ELR (cell line): ENCODE data around the gene CAMSAP1.
A peak's percentile ranks its signal among the peaks of the same experiment; 100 is the strongest.

Source experiments
- DNase-seq: peaks from one replicate; pipeline ENCODE4 v3.0.0-alpha.2; 2015; ENCODE audit warnings: low read depth

Gene CAMSAP1

GRCh38 chr9:135941288-135941995 is 34.1 kb upstream of the CAMSAP1 start:
- no peak for DNase-seq

DNA sequence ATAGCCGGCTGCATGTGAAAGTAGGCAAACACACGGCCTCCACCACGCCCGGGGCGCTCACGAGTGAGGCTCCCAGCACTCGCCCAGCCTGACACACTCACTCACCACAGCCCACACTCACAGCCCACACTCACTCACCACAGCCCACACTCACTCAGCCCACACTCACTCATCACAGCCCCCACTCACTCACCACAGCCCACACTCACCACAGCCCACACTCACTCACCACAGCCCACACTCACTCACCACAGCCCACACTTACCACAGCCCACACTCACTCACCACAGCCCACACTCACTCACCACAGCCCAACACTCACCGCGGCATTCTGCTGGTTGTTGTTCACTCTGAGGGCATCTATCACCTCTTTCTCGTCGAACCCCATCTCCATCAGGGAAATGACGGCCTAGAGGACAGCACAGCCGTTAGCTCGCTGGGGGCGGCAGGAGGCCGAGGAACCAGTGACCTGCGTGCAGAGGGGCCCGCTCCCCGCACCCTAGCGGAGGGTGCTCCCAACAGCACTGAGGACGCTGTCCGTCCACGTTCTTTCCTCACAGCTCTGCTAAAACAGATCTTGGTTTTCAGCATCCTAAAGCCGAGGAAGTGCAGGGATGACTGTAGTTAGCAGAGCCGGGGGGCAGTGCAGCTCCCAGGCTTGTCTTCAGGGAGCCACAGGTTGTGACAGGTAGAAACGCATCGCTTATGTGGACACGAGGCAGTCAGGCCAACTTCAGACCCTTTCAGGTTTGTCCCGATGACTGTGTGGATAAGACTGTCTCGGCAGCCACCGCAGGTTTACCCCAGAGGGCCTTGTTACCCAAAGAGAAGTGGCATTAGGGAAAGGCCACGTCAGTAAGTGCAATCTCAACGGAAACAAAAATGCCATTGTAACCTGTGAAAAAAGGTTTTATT is 32.3 kb upstream of the CAMSAP1 start:
- DNase-seq, result no peak

GRCh38 chr9:135937521-135938489 is 30.5 kb upstream of the CAMSAP1 start:
- no peak for DNase-seq

DNA sequence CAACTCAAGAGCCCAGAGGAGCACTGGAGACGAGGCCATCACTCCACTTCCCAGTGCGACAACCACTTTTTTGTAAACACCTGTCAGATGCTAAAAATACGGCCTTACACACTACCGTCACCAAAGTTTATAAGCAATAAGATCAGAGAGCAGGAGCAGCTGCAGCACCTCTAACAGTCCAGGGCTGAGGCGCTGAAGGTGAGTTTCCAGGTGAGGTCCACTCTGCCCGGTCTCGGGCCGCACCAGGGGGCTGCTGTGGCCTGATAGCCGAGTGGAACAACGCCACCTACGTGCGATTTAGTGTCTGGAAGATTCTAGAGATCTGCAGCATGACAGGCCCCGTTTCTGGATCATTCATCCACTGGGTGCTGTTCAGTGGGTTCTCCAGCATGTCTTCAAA is 25.8 kb upstream of the CAMSAP1 start:
- DNase-seq, result no peak

DNA sequence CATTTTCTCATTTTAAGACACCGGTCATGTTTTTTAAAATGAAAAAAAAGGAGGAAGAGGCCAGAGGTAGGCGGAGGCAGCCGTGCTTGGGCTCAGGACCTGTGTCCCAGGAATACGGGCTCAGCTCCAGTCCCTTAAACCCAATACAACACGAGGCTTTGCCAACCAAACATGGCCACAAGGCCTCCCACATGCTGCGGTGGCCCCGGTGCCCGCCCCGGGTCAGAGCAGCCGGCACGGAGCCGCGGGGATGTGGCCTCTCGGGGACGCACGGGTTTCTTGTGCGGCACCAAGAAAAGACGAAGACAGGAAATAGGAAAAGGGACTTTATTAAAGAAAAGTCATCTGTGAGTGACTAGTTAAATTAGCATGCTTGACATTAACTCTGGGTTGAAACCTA is 25.3 kb upstream of the CAMSAP1 start:
- DNase-seq, result no peak

DNA sequence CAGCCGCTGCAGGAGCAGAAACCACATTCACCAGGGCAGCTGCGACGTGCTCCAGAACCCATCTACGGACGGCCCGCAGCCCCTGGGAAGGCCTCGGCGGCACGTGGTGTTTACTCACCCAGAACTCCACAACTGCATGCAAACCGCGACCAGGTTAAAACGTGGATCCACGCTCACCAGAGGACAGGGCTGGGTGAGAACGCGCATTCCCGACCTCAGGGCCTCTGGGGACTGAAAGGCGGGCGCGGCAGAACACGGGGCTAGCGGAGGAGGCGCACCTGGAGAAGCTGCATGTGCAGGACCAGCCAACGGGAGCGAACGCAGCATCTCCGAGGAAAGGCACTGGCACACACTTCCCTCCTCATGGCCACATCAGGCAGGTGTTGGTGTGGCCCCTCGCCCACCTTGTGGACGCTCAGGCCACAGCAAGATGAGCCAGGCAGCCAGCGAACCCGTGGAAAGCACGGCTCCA is 24.0 kb upstream of the CAMSAP1 start:
- DNase-seq, result no peak

GRCh38 chr9:135930446-135931345 is 23.4 kb upstream of the CAMSAP1 start:
- DNase-seq, result no peak

DNA sequence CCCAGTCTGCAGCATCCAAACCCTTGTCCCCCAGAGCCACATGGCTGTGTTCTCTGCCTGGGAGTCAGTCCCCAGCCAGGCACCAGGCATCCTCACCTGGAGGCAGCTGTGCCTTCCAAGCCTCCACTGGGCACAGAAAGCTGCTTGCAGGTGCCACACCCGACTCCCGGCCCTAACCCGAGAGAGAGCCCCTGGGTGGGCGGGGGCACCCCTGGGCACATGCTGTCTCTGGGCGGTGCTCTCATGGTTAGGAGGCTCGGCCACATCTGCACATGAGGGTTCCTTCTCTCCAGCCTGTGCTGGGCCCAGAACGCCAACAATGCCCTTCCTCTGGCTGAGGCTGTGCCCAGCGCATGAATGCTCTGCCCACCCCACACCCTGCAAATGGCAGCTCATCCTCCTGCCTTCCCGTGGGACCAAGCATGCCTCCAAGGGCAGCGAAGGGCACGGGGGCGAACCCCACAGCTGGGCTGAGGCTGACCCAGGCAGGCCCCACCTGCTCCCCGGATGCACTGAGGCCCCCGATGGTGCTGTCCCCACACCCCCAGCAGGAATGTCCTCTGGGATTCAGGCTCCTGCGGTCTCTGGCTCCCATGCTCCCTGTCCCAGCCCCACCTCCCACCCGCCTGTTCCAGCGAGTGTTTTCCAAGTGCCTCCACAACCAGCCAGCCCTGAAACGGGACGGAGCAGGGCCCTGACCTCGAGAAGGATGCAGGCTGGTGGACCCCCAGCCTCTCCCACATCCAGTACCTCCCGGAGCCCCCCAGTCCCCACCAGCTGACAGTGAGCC is 22.5 kb upstream of the CAMSAP1 start:
- no peak for DNase-seq

- DNase-seq, result no peak
Measured at GRCh38 chr9:135928731-135929655, 21.6 kb upstream of the CAMSAP1 start.

- no peak for DNase-seq
Measured at GRCh38 chr9:135928074-135928730, 20.9 kb upstream of the CAMSAP1 start.

DNA sequence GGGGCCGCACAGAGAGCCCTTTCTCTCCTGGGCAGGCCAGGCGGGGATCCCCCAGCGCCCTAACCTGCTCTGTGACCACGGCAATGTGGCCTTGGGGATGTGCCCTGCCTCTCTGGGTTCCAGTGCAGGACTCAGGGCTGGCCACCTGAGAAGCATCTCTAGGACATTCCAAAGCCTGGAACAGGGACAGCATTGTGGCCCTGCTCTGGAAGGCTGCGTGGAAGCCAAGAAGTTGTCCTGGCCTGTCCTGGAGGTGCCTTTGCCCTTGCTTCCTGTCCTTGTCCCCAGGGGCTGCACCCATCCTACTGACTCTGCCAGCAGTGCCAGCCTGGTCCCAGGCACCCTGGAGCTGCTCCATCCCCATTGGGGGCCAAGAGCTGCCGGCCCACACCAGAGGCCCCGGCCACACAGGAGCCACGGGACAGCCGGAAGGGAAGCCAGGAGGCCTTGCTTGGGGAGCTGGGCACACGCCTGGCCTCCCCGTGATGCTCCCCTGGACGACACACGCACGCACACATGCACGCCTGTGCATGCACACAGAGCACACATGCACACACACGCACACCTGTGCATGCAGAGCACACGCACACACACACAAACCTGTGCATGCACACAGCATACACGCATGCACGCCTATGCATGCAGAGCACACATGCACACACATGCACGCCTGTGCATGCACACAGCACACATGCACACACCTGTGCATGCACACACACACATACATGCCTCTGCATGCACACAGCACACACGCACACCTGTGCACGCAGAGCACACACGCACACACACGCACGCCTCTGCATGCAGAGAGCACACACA is 20.1 kb upstream of the CAMSAP1 start:
- DNase-seq, result no peak

DNA sequence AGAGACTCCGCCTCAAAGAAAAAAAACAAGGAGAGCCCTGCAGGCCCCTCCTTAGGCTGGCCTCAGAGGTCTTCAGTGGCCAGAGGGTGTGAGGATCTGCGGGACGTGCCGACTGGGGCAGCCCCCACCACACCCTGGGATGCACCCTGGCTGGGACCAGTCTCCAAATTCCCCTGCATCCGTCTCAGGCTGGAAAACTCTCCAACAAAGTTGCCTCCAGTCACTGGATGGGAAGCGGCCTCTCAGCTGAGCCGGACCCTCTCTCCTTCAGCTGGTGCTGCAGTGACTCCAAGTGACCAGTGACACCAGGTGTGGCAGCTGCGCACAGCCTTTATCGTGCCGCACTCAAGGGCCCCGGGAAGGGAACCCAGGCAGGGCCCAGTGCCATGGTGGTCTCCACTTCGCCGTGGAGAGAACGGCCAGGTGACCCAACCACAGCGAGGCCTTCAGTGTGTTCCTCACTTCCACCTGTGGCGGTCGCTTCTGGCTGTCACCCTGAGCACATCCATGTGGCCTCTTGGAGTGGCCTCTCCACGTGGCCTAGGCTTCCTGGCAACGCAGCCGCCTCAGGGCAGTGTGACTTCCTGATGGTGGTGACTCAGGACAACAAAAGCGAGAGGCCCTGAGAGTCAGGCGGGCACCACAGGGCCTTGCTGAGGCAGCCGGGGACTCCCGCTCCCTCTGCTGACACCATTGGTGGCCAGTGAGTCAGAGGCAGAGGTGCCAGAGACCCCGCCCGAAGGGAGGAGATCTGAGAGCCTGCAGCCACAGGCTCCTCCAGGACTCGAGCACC is 19.3 kb upstream of the CAMSAP1 start:
- peak; percentile 96 for DNase-seq

DNA sequence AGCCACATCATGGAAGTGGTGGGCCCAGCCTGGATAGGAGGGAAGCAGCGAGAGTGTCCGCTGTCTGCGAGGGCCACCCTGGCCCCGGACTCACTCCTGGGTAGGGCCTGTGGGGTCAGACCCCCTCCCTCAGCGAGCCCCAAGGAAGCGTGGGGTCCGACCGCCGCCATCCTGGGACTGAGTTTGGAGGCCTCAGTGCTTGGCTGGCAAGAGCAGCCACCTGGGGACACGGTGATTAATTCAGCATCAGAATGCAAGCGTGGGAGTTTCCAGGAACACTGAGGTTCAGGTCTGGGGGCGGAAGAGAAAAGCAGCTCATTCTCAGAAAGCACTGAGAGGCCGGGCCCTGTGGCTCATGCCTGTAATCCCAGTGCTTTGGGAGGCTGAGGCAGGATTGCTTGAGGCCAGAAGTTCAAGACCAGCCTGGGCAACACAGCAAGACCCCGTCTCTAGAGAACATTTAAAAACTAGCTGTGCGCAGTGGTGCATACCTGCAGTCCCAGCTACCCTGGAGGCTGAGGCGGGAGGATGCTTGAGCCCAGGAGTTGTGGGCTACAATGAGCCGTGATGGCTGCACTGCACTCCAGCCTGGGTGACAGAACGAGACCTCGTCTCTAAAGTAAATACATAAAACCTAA is 18.3 kb upstream of the CAMSAP1 start:
- DNase-seq, result no peak

DNA sequence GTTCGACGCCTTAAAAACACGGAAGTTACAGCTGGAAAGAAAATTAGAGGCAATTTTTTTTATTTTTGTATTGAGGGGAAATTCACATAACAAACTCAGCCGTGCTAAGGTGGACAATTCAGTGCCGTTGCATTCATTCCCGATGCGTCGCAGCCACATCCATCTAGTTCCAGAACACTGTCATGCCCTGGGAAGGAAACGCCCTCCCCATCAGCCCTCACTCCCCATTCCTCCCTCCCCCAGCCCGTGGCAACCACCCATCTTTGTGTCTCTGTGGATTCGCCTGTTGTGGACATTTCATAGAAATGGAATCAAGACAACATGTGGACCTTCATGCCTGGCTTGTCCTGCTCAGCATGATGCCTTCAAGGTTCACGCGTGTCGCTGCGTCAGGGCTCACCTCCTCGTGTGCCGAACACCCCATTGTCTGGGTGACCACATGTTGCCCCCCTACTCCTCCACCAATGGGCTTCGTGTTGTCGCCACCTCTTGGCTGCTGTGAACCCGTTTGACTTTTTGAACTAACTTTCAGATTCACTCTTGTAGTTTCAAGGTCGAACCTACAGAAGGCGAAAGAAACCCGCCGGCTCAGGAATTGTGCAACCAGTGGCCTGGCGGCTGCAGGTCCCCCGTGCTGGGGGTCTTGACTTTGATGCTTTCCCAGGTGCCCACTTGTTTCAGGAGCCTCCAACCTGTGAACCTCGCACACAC is 17.4 kb upstream of the CAMSAP1 start:
- no peak for DNase-seq

- no peak for DNase-seq
Measured at GRCh38 chr9:135923508-135923907, 16.2 kb upstream of the CAMSAP1 start.
